ENCODE results near the gene LRRIQ4.

- TF ChIP-seq POLR2A (IDR thresholded peaks at IDR 0.05) (no peak), CTCF (IDR thresholded peaks at IDR 0.05) (no peak)
Measured at GRCh38 chr3:169867584-169868210, 55.0 kb downstream of the LRRIQ4 start.
